Panc1 (cell line): ENCODE data around the gene POLR2J3. TPM values are rescaled to one million over a fixed set of nuclear protein-coding genes. Genes with fewer than 3 reads are reported as not detected.
"Not testable (repeated sequence)": the region's sequence is repeated elsewhere in the genome, so short reads cannot be mapped to it uniquely, and the experiment has no call there.

Source experiments
- ATAC-seq: fragments of 200-7000 bp; cut with Tn5 transposase; 2 replicates; pipeline ENCODE4 v1.9.1; 2020; ENCODE audit warnings: mild to moderate bottlenecking, moderate library complexity
- BruUV-seq: library from RNA; stranded (reverse); fragments of 400-500 nt; replicated peaks from 2 replicates; lab custom pipeline; 2021; lab: Mats Ljungman, UMichigan
- CTCF ChIA-PET: fragments of 300-600 bp; sonication (Branson Sonifier 250); formaldehyde crosslinking; loops from one replicate; lab custom pipeline; 2022; ENCODE audit warnings: antibody characterized with exemption; lab: Charles Lee
- POLR2A ChIA-PET: fragments of 300-600 bp; sonication (Branson Sonifier 250); formaldehyde crosslinking; loops from one replicate; lab custom pipeline; 2022; ENCODE audit warnings: antibody characterized with exemption; lab: Charles Lee
- DNase-seq: peaks from one replicate; pipeline ENCODE4 v3.0.0-alpha.2; 2010; ENCODE audit warnings: low read depth, low spot score
- H3K27ac ChIP-seq: 2 replicates; pipeline ENCODE4 v1.5.1; 2011; ENCODE audit warnings: mild to moderate bottlenecking, low read length, inconsistent platforms
- H3K27me3 ChIP-seq: fragments of 200-500 bp; sonication (Bioruptor generic); 2 replicates; pipeline ENCODE4 v1.6.0; 2014; ENCODE audit warnings: low read length, inconsistent platforms; ENCODE audit not compliant: control insufficient read depth, insufficient read depth
- H3K36me3 ChIP-seq: fragments of 200-500 bp; sonication (Bioruptor generic); 2 replicates; pipeline ENCODE4 v1.5.1; 2014; ENCODE audit warnings: inconsistent platforms, mild to moderate bottlenecking, low read length, moderate library complexity; ENCODE audit not compliant: control insufficient read depth, insufficient read depth
- H3K4me1 ChIP-seq: 2 replicates; pipeline ENCODE4 v1.5.1; 2011; ENCODE audit warnings: inconsistent platforms, mild to moderate bottlenecking, low read length, moderate library complexity; ENCODE audit not compliant: control insufficient read depth, insufficient read depth
- H3K4me3 ChIP-seq, 2 experiments: 2 replicates each; pipeline ENCODE4 v1.5.1; 2011 to 2012; ENCODE audit warnings: low read depth in 2 of 2, low read length in 2 of 2, mild to moderate bottlenecking in 2 of 2, inconsistent platforms in 1 of 2, moderate library complexity in 1 of 2
- H3K9me3 ChIP-seq: fragments of 200-500 bp; sonication (Bioruptor generic); 2 replicates; pipeline ENCODE4 v1.5.1; 2014; ENCODE audit warnings: low read depth, mild to moderate bottlenecking, inconsistent platforms, low read length, moderate library complexity; ENCODE audit not compliant: control insufficient read depth, insufficient read depth
- in situ Hi-C: cut with HindIII; loops from 2 replicates; pipeline ENCODE4 v1.10.0; 2016; ENCODE audit warnings: low sequenced_read_pairs, low pct_unique_long_range_greater_than_20kb
- intact Hi-C: fragments of 100-400 bp; cut with micrococcal nuclease; formaldehyde crosslinking; loops from one replicate; pipeline ENCODE4 v1.10.0; 2022; ENCODE audit not compliant: unreplicated experiment
- total RNA-seq: library from RNA; stranded (reverse); gene quantifications from one replicate; pipeline ENCODE4 v1.2.1, GENCODE V29; 2021; ENCODE audit not compliant: unreplicated experiment

The POLR2J3 gene
- total RNA-seq, 1 experiment from 2014 or later: 28.1 TPM

DNA sequence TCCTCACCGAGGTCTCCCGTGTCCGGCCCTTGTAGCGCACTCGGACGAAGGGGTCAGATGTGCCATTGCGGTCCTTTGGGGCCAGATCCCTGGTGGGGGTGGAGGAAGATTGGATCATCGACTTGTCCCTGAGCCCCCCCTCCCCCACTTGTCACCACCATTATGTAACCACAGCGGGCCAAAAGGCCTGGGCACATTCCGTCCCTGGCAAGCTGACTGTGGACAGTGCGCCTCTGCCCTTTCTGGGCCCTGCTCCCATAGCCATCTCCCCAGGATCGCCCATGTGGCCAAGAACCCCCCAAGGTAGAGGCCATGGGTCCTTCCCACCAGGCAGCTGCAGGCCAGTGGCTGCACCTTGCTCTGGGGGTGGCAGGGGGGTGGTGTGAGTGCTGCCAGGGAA, 29.9 kb upstream of the POLR2J3 start:
- in situ Hi-C loops, H3K27ac ChIP-seq, intact Hi-C loops, H3K27me3 ChIP-seq, CTCF ChIA-PET, ATAC-seq, POLR2A ChIA-PET, H3K4me3 ChIP-seq, BruUV-seq, H3K9me3 ChIP-seq, DNase-seq, H3K36me3 ChIP-seq, H3K4me1 ChIP-seq: not testable (repeated sequence)

DNA sequence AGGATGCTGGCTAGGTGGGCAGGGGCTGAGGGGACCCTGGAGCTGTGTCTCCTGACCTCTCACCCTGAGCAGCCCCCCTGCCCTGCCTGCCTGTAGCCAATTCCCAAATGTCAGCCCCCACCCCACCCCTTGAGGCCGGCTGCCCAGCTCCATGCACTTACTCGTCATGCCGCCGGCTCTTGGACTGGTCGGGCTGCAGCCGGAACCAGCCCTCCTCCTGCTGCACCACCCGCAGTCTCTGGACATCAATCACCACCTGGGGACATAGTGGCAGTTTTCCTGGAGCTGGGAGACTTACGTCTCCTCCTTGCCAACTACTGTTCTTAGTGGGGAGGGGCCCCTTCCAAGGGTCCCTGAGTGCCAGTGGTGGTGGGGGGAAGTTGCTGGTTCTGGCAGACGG, 27.3 kb upstream of the POLR2J3 start:
- H3K36me3 ChIP-seq, in situ Hi-C loops, POLR2A ChIA-PET, H3K4me1 ChIP-seq, CTCF ChIA-PET, H3K27ac ChIP-seq, ATAC-seq, H3K9me3 ChIP-seq, intact Hi-C loops, BruUV-seq, H3K27me3 ChIP-seq, H3K4me3 ChIP-seq, DNase-seq: not testable (repeated sequence)

DNA sequence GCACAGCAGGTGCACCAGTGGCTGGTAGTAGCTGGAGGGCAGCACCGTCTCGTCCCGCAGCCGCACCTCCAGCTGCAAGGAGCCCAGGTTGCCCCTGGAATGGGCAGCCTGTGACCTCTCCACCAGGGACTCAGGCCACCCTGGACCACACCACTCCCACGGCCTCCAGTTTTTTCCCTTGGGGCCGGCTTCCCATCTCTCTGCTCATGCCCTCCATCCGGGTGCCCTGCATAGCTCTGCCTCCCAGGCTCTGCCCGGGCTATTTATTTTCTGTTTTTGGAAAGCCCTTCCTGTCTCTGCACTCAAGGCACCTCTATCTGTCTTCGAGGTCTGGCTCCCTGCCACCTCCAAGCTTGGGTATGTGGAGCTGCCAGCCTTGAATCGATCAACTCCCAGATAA, 23.7 kb upstream of the POLR2J3 start:
- H3K4me3 ChIP-seq, POLR2A ChIA-PET, BruUV-seq, H3K4me1 ChIP-seq, in situ Hi-C loops, H3K9me3 ChIP-seq, H3K27me3 ChIP-seq, intact Hi-C loops, DNase-seq, H3K36me3 ChIP-seq, CTCF ChIA-PET, ATAC-seq, H3K27ac ChIP-seq: not testable (repeated sequence)

DNA sequence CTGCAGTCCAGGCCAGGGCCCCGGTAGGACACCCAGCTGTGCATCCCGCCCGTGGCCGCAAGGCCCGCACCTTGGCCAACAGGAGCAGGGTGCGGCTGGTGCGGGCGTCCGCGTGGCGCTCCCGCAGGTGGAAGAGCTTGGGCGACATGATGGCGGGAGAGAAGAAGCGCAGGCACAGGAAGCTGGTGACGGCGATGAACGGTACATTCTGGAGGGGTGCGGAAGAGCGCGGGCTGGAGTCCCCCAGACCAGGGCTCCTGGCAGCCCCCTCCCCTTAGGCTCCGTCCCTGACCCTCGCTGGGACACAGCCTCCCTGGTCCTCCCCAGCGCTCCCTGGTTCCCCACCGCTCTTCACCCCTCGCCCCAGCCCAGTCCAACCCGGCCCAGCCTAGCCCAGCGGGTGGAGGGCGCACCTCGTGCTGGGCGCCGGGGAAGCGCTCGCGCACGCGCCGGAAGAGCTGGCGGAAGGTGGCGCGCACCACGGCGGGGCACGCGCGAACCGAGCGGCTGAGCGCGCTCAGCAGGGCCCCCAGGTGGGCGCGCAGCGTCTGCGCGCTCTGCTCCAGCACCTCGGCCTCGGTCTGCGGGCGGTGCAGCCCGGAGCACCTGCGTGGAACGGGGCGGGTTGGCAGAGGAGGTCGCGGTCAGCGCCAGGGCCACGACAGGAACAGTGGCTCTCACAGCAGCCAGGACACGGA, 21.4 kb upstream of the POLR2J3 start:
- H3K4me3 ChIP-seq, H3K9me3 ChIP-seq, H3K4me1 ChIP-seq, H3K36me3 ChIP-seq, POLR2A ChIA-PET, DNase-seq, H3K27me3 ChIP-seq, CTCF ChIA-PET, intact Hi-C loops, in situ Hi-C loops, BruUV-seq, H3K27ac ChIP-seq: not testable (repeated sequence)
- ATAC-seq: peak; percentile 14

DNA sequence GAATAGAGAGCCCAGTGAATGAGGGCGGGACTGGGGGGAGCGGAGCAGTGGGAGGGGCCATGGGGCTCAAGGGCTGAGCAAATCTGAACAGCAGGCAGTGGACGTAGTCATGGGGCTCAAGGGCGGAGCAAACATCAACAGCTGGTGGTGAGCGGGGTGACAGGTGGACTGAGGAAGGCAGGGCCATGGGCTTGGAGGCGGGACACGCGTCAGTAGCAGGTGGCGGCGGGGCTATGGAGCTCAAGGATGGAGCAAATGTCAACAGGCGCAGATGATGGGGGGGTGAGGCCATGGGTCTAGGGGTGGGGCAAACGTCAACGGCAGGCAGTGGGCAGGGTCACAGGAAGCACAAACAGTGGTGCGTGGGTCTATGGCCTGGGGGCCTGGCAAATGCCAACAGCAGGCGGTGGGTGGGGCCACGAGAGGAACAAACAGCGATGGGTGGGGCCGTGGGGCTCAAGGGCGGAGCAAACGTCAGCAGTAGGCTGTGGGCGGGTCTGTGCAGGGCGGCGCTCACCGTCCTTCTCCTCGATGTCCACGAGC, 20.2 kb upstream of the POLR2J3 start:
- DNase-seq, H3K27ac ChIP-seq, CTCF ChIA-PET, intact Hi-C loops, H3K4me3 ChIP-seq, H3K36me3 ChIP-seq, H3K27me3 ChIP-seq, in situ Hi-C loops, POLR2A ChIA-PET, H3K4me1 ChIP-seq, BruUV-seq, H3K9me3 ChIP-seq: not testable (repeated sequence)
- ATAC-seq: peak; percentile 65

DNA sequence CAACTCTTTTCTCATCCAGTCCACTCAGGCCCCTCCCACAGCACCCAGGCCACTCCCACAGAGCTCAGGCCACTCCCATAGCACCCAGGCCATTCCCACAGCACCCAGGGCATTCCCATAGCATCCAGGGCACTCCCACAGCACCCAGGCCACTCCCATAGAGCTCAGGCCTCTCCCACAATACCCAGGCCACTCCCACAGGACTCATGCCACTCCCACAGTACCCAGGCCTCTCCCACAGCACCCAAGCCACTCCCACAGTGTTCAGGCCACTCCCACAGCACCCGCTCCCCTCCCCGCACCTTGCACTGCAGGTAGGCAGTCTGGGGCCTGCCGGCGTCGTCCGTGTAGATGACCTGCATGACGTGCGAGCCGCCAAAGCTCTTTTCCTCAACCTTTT, 17.5 kb upstream of the POLR2J3 start:
- H3K9me3 ChIP-seq, in situ Hi-C loops, H3K36me3 ChIP-seq, H3K27me3 ChIP-seq, BruUV-seq, intact Hi-C loops, DNase-seq, POLR2A ChIA-PET, CTCF ChIA-PET, H3K27ac ChIP-seq, H3K4me3 ChIP-seq, H3K4me1 ChIP-seq: not testable (repeated sequence)
- ATAC-seq: peak; percentile 88

DNA sequence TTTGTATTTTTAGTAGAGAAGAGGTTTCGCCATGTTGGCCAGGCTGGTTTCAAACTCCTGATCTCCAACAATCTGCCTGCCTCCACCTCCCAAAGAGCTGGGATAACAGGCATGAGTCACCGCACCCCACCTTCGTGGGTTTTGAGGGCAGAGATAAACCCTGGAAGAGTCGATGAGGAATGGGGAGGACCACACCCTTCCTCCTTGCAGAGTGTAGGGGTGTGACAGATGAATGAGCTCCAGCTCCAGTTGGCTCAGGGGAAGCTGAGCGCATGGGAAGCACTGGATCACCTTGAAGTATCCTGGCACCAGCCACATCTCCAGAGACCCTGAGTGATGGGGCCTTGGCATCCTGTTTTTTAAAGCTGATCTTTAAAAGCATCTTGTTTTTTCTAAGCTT, 11.1 kb upstream of the POLR2J3 start:
- H3K27ac ChIP-seq, BruUV-seq, H3K36me3 ChIP-seq, intact Hi-C loops, DNase-seq, H3K4me1 ChIP-seq, ATAC-seq, in situ Hi-C loops, H3K27me3 ChIP-seq, H3K4me3 ChIP-seq, CTCF ChIA-PET, POLR2A ChIA-PET, H3K9me3 ChIP-seq: not testable (repeated sequence)
